MCF 10A (cell line): ENCODE results near the gene RGS3. TPM values are rescaled to one million over a fixed set of nuclear protein-coding genes. Genes with fewer than 3 reads are reported as not detected.

Source experiments
- BruUV-seq: library from RNA; stranded (reverse); fragments of 400-500 nt; replicated peaks from 2 replicates; lab custom pipeline; 2021; lab: Mats Ljungman, UMichigan
- CTCF ChIA-PET: fragments of 300-600 bp; sonication (Branson Sonifier 250); formaldehyde crosslinking; extraction: SDS; loops from one replicate; lab custom pipeline; 2021; ENCODE audit warnings: antibody characterized with exemption, inconsistent platforms; lab: Yijun Ruan, JAX
- POLR2A ChIA-PET: fragments of 300-600, 350-650 bp; sonication (Branson Sonifier 250); formaldehyde crosslinking; extraction: SDS; loops from one replicate; lab custom pipeline; 2020; ENCODE audit warnings: antibody characterized with exemption, inconsistent platforms; lab: Yijun Ruan, JAX
- DNase-seq: peaks from one replicate; pipeline ENCODE4 v3.0.0-alpha.2; 2018; ENCODE audit not compliant: unreplicated experiment
- H3K27ac Mint-ChIP-seq: one replicate; pipeline ENCODE4 v1.8.0; 2022; ENCODE audit warnings: mild to moderate bottlenecking, low read depth, mixed read lengths; ENCODE audit not compliant: unreplicated experiment
- H3K27me3 Mint-ChIP-seq: one replicate; pipeline ENCODE4 v1.8.0; 2022; ENCODE audit warnings: mixed read lengths; ENCODE audit not compliant: insufficient read depth, unreplicated experiment
- H3K36me3 Mint-ChIP-seq: one replicate; pipeline ENCODE4 v1.8.0; 2022; ENCODE audit warnings: mild to moderate bottlenecking, moderate library complexity, mixed read lengths; ENCODE audit not compliant: insufficient read depth, unreplicated experiment
- H3K4me1 Mint-ChIP-seq: one replicate; pipeline ENCODE4 v1.8.0; 2022; ENCODE audit warnings: mixed read lengths; ENCODE audit not compliant: insufficient read depth, unreplicated experiment
- H3K4me3 Mint-ChIP-seq: one replicate; pipeline ENCODE4 v1.8.0; 2022; ENCODE audit warnings: mild to moderate bottlenecking, moderate library complexity, mixed read lengths; ENCODE audit not compliant: unreplicated experiment
- H3K9me3 Mint-ChIP-seq: one replicate; pipeline ENCODE4 v1.8.0; 2022; ENCODE audit warnings: mixed read lengths; ENCODE audit not compliant: unreplicated experiment
- CTCF ChIP-seq: fragments of 200-600 bp; IDR thresholded peaks from one replicate; pipeline ENCODE4 v1.8.0; 2022; ENCODE audit warnings: antibody characterized with exemption, mild to moderate bottlenecking; ENCODE audit not compliant: unreplicated experiment
- intact Hi-C: fragments of 100-400 bp; cut with micrococcal nuclease; formaldehyde crosslinking; loops from 2 replicates; pipeline ENCODE4 v1.14.1; 2022
- total RNA-seq: library from RNA; stranded (reverse); gene quantifications from 2 replicates; pipeline ENCODE4 v1.2.3, GENCODE V29; 2022

RGS3 gene
- total RNA-seq, 1 experiment from 2014 or later = 32.1 TPM

GRCh38 chr9:113461285-113461684 lies 2.2 kb upstream of the RGS3 start:
- Mint-ChIP-seq H3K27ac (no peak overlapping the region), H3K4me1 (peaks cover 3% of the 10 kb centered on the region), H3K4me3 (no peak overlapping the region), H3K36me3 (no peaks in the 10 kb centered on the region), H3K27me3 (no peaks in the 10 kb centered on the region), H3K9me3 (no peaks in the 10 kb centered on the region)
- DNase-seq = no peak
- no peak for TF ChIP-seq CTCF
- ChIA-PET CTCF (interaction anchor here (1.0 kb wide), 1 partner anchor 194 kb away, joined by 3 read pairs; no protein-coding TSS in a partner anchor), POLR2A (no interaction called here)
- intact Hi-C loops = no loop called here
- BruUV-seq = no TSS peak

- no peaks in the 10 kb centered on the region for H3K36me3 Mint-ChIP-seq
- H3K4me1 Mint-ChIP-seq = no peaks in the 10 kb centered on the region
- H3K27ac Mint-ChIP-seq = no peak overlapping the region
- H3K9me3 Mint-ChIP-seq = no peaks in the 10 kb centered on the region
- DNase-seq = no peak
- ChIA-PET POLR2A (no interaction called here), CTCF (no interaction called here)
- intact Hi-C loops = no loop called here
- no peaks in the 10 kb centered on the region for H3K27me3 Mint-ChIP-seq
- H3K4me3 Mint-ChIP-seq = no peak overlapping the region
- no peak for TF ChIP-seq CTCF
- no TSS peak for BruUV-seq
Measured at GRCh38 chr9:113461943-113462342, 1.6 kb upstream of the RGS3 start.

- ChIA-PET POLR2A (no interaction called here), CTCF (interaction anchor here (0.6 to 0.9 kb wide), 2 partner anchors 195 to 272 kb away, joined by 3 to 4 read pairs; no protein-coding TSS in a partner anchor)
- intact Hi-C loops = no loop called here
- Mint-ChIP-seq H3K4me1 (no peaks in the 10 kb centered on the region), H3K4me3 (no peak overlapping the region), H3K9me3 (no peaks in the 10 kb centered on the region), H3K27me3 (no peaks in the 10 kb centered on the region), H3K36me3 (no peaks in the 10 kb centered on the region), H3K27ac (no peak overlapping the region)
- no TSS peak for BruUV-seq
- no peak for TF ChIP-seq CTCF
- no peak for DNase-seq
Measured at GRCh38 chr9:113462781-113463286, 693 bp upstream of the RGS3 start.

- CTCF ChIA-PET = interaction anchor here (1.0 to 1.1 kb wide), 2 partner anchors 16 to 186 kb away, joined by 3 to 4 read pairs; no protein-coding TSS in a partner anchor
- POLR2A ChIA-PET = no interaction called here
- no peaks in the 10 kb centered on the region for H3K27me3 Mint-ChIP-seq
- TF ChIP-seq CTCF = no peak
- DNase-seq = no peak
- no peak overlapping the region for H3K27ac Mint-ChIP-seq
- no TSS peak for BruUV-seq
- H3K36me3 Mint-ChIP-seq = no peaks in the 10 kb centered on the region
- peak overlapping the region; percentile 9 for H3K4me3 Mint-ChIP-seq
- intact Hi-C loops = no loop called here
- no peaks in the 10 kb centered on the region for H3K4me1 Mint-ChIP-seq
- H3K9me3 Mint-ChIP-seq = no peaks in the 10 kb centered on the region
Measured at GRCh38 chr9:113464286-113464660, 746 bp downstream of the RGS3 start.
